GM19328 (cell line): ENCODE measurements around the gene PCSK2.
A peak's percentile ranks its signal among the peaks of the same experiment; 100 is the strongest.

Experiments used
- ATAC-seq: cut with Tn5 transposase; IDR thresholded peaks from one replicate; pipeline ENCODE4 v1.9.1; 2021; ENCODE audit warnings: mild to moderate bottlenecking, moderate library complexity; ENCODE audit not compliant: unreplicated experiment

PCSK2 gene

DNA sequence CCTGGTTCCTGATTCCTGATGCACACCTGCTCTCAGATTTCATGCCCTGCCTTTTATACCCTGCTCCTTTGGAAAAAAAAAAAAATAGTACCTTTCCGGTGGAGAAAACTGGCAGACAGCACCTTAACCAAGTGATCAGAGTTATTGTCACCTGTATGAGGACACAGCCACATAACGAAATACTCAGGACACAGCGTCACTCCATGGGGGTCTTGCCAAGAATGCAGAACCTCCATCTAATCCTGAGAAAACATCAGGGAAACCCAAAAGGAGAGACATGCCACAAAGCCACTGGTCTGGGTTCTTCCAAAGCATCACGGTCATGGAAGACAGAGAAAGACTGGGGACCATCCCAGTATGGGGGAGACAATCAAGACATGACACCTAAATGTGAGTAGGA, 275.3 kb downstream of the PCSK2 start:
- ATAC-seq, result no peak

- ATAC-seq, result no peak
These were observed 276.6 kb downstream of the PCSK2 start for GRCh38 chr20:17503301-17504065.

- ATAC-seq, result peak; percentile 15
These were observed 277.4 kb downstream of the PCSK2 start for GRCh38 chr20:17504066-17504897.

DNA sequence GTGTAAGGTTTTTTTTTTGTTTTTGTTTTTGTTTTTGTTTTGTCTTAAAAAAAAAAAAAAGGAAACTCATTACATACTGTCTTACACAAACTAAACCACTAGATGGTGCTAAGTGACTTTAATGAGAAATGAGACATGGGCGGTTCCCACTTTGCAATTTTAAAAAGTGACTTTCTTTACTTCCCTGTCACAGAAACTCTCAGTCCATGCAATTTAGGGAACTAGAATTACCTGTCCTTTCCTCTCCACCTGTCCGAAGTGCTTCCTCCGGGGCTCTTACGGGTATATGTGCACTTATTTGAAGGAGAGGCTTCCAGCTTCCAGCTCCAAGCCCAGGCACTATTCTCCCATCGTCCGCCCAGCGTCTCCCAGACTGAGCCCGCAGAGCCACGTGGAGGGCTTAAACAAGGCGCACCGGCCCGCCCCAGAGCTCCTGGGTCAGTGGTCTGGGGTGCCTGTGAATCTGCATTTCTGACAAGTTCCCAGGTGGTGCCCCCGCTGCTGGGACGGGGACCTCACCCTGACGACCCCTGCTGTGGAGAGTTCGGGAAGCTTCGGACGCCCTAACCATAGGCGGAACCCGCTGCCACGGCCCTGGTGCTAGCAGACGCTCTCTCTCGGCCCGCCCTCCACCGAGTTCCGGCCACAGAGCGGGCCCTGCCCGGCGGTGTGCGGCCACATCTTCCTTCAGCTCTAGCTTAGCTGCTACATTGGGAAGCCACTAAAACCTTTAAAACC, 278.2 kb downstream of the PCSK2 start:
- peak; percentile 66 for ATAC-seq

DNA sequence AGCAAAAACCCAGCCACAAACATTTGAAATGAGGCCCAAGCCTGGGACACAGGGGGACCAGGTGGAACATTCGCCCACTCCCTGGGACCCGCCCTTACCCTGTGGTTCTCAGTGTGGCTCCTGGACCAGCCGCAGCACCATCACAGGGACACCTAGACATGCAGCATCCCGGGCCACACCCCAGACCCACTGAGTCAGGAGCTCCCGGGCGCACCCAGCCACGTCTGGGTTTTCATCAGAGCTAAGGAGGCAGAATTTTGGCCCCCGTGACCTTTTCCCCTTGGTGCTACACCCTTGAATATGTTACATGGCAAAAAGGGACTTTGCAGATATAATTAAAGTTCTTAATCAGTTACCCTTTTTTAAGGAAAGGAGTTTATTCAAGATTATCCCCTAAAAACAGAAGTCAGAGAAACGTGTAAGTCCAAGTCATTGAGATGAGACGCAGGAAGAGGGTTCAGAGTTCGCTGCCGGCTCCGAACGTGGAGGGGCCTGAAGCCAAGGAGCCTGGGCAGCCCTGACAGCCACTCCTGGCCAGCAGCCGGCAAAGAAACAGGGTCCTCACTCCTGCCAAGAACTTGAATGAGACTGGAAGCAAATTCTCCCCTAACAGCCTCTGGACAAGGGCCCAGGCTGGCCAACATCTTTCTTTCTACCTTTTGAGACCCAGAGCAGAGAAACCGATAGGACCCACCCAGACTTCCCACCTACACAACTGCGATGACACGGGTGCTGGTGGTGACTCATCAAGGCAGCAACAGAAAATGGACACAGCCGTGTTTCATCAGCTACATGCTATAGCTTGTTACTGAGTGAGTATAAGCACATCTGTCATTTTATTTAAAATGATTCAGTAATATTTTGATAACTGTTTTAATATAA, 279.0 kb downstream of the PCSK2 start:
- ATAC-seq, result peak; percentile 17

- no peak for ATAC-seq
These were observed 280.2 kb downstream of the PCSK2 start for GRCh38 chr20:17507032-17507431.

DNA sequence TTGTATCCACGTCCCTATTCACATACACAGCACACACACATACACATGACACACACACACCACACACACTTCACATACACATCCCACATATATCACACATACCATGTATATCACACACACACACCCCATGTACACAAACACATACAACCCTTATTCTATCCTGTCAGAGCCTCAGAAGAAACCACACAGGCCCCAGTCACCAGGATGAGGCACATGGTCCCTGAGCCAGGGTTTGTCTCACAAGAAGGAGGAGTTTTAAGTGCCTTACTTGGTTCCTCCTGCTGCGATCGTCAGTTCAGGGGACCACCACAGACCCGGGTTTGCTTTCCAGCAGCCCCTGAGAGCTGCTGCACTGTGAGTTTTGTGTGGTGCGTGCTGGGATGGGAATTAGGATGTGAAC, 280.7 kb downstream of the PCSK2 start:
- no peak for ATAC-seq

- ATAC-seq, result no peak
These were observed 281.9 kb downstream of the PCSK2 start for GRCh38 chr20:17508756-17509155.

DNA sequence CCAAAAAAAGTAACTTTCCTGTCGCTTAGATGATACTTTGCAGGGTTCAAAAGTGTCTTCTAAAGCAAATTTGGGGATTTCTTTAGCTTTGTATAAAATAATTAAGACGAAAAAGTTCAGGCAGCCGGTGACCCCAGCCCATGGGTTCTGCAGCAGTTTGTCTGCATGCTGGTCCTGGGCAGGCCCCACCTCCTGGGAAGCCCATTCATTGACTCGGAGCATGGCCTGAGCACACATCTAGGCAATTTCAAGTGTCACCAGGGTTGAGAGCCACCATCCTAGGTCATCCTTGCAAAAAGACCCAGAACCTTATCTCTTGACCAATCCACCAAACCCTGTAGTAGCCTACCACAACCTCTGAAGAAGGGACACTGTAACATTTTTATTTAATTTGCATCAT, 283.7 kb downstream of the PCSK2 start:
- no peak for ATAC-seq

DNA sequence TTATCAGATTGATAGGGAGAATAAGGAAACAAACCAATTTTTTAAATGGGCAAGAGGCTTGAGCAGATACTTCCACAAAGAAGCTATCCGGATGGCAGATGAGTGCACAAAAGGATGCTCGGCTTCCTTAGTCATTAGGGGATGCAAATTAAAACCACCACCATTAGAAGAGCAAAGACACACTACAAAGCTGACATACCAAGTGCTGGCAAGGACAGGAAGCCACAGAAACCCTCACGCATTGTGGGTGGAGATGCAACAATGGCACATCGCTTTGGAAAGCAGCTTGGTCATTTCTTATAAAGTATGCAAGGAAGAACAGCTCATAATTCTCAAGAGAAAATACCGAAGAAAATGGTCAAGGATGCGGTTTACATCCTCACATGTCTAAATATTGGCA, 284.6 kb downstream of the PCSK2 start:
- ATAC-seq, result no peak

DNA sequence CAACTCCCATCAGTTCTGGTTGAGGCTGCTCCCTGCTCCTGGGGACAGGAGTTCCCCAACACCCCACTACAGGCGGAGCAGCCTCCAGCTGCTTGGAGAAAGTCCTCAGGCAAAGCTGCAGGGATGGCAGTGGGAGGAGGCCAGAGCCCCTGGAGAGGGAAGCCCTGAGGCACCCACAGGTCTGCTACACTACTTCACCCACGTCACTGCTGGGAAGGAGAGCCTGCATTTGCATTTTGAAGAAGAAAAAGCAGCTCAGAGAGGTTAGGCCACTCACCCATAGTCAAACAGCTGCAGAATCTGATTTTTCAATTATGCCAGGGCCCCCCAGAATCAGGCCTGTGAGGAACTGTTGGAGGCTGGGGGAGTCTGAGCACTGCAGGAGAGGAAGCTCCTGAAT, 287.1 kb downstream of the PCSK2 start:
- no peak for ATAC-seq

- no peak for ATAC-seq
These were observed 288.2 kb downstream of the PCSK2 start for GRCh38 chr20:17515053-17515452.

DNA sequence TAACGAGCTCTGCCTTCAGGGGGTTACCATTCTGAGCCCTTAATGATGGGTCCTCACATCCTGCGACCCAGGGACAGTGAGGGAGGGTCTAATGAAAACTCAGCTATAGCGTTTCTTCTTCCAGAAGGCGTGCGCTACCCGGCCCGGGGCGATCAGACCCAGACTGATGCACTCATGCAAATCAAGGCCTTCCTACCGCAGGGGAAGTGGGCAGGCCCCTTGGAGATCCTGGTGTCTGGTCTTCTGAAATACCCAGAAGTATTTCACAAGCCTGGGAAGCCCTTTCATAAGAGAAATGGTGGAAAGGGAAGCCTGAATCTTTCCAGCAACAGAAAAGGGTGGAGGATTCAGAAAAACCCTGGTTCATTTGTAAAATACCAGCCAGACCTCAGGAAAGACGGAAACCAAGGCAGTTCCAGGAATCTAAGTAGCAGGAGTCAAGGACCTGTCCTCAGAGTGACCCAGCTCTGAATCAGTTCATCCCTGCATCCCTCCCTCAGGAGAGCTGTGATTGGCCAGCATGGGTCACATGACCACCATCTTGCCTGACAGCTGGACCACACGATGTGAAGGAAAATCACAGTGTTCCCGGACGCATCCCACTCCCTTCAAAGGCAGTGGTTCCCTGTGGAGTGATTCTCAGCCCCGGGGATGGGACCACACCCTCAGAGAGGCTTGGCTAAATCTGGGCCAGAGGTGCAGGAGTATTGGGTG, 291.7 kb downstream of the PCSK2 start:
- ATAC-seq, result no peak

DNA sequence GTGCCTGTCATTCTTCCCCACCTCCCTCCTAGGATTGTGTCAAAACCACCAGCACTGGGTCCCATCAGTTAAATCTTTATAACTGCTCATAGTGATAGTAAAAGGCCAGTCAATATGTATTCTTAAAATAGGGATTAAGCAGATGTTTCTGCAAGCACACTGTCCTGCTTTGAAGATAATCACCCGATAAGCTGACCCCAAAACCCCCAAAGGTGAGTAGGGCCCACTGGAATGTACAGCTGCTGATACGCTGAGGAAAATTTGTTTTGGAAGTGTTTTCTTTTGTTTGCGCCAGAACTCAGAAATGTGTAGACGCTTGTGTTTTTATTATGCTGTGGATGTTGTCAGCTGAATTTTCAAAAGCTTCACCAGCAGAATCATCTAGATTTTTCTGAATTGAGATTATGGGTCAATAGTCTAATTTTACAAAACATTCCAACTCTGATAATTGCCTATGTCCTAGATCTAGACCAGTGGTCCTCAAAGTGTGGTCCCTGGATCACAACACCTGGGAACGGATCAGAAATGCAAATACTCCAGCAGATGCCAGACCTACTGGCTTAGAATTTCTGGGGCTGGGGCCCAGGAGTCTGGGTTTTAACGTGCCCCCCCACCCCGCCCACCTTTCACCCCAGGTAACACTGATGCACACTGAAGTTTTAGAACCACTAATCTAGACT, 292.9 kb downstream of the PCSK2 start:
- ATAC-seq, result no peak

DNA sequence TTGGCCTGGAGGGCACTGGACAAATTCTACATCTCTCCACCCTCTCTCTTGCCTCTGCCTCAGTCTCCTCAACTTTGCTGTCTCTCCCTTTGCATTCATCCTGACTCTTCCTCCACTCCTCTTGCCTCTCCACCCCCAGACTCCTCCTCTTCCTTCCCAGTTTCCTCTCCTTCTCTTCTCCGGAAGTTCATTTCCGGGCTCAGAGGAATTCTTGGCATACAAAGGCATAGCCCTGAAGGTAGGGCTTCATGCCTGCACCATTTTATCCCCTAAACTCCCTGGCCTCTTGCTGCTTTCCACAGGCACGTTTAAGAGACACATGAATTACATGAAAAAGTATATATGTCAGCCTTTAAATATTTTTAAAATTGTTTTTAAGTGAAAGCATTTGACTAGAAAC, 293.7 kb downstream of the PCSK2 start:
- ATAC-seq, result no peak

- ATAC-seq, result no peak
These were observed 295.7 kb downstream of the PCSK2 start for GRCh38 chr20:17522528-17522927.

DNA sequence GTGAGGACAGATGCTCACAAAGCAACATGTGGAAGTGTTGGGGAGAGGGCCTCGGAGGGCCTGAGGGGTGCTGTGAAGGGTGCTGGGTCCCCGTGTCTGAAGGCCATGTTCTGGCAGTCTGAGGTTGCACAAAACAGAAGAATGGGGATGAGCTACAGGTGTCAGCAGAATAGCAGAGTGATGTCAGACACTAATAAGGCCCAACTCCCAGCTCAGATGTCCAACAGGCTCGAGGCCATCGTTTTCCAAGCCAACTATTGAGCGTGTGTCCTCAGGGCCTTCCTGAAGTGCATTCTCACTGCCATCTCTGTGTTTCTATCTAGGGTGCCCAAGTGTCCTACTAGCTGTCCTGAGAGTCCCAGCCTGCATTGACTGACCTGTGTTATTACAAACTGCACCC, 296.5 kb downstream of the PCSK2 start:
- no peak for ATAC-seq

GRCh38 chr20:17524560-17524959, 297.7 kb downstream of the PCSK2 start:
- ATAC-seq, result no peak

GRCh38 chr20:17525132-17525531, 298.3 kb downstream of the PCSK2 start:
- ATAC-seq, result no peak
